ENCODE results near the gene SBF1.
"Not testable (repeated sequence)": the region's sequence is repeated elsewhere in the genome, so short reads cannot be mapped to it uniquely, and the experiment has no call there.

Gene SBF1

DNA sequence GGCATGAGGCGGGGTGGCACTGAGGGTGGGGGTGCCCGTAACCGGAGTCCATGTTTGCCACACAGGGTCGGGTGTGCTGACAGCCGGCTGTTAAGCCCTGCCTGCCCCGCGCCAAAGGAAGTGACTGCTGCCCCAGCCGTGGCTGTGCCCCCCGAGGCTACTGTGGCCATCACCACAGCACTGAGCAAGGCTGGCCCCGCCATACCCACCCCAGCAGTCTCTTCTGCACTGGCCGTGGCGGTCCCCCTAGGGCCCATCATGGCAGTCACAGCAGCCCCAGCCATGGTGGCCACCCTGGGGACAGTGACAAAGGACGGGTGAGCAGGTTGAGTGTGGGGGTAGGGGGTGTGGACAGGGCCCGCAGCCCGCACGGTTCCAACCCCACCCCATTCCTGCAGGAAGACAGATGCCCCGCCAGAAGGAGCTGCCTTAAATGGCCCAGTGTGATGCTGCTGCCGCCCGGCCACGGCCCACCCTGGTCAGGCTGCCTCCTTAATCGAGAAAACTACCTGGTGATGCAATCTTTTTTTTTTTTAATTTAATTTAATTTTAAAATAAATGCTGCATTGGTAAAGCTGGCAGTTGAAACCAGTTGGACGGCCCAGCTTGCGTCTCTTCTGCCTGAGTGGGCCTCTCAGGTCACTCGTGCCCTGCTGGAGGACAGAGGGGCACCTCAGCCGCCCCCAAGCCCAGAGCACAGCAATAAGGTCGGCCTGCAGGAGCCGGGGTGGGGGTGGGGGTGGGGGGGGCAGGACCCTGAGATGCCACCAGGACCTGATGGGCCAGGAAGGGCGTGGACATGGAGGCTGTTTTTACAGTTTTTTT is 30.8 kb downstream of the SBF1 start:
- DNase-seq (ENCODE audit: low read depth): no peak

DNA sequence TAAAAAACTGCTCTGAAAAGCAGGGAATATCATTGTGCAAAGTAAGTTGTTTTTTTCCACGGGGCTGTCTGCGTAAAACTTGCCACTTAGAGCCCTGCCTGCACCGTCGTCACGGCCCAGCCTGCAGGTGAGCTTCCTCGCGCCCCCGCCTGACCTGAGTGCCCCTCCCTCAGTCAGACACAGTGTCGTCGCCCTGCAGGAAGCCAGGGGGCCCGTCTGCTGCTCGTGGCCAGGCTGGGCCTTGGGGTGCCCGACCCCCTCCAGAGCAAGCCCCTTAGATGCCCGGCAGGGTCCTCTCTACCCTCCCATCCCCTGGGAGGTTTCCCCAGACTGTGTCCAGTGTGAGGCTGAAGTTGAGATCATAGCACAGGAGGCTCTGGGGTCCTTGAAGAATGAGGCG is 31.6 kb downstream of the SBF1 start:
- no peak for DNase-seq (ENCODE audit: low read depth)

- no peak for DNase-seq (ENCODE audit: low read depth)
Observed at GRCh38 chr22:50441428-50441993, 33.3 kb downstream of the SBF1 start.

DNA sequence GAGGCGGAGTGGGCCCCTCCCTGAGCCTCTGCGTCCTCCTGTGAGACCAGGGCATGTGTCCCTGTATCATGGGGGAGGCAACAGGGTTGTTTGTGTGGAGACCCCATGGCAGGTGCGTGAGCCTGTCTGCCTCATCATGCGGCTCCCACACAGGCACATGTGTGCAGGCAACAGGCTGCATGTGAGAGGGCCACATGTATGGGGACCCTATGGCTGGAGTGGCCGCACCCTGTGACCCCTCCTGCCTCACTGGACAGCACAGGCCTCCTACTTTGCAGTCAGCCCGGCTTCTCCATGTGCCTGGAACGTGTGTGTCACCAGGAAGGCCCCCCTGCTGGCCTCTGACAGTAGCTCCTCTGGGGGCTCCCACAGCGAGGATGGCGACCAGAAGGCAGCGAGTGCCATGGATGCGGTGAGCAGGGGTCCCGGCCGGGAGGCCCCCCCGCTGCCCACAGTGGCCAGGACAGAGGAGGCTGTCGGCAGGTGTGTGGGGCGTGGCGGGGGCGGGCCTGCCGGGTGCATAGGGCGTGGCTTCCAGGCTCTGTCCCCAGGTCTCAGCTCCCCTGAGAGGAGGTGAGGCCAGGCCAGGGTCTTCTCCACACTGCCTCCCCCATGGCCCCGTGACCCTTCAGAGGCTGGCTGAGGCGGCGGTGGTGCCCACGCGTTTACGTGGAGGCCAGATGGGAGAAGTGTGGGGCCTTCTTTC is 34.1 kb downstream of the SBF1 start:
- DNase-seq (ENCODE audit: low read depth): no peak

GRCh38 chr22:50439871-50440331 is 34.9 kb downstream of the SBF1 start:
- no peak for DNase-seq (ENCODE audit: low read depth)

GRCh38 chr22:50439314-50439870 is 35.4 kb downstream of the SBF1 start:
- DNase-seq (ENCODE audit: low read depth): no peak

- no peak for DNase-seq (ENCODE audit: low read depth)
Observed at GRCh38 chr22:50438305-50439275, 36.2 kb downstream of the SBF1 start.

- no peak for DNase-seq (ENCODE audit: low read depth)
Observed at GRCh38 chr22:50437511-50438304, 37.1 kb downstream of the SBF1 start.

- DNase-seq (ENCODE audit: low read depth): no peak
Observed at GRCh38 chr22:50436841-50437341, 37.9 kb downstream of the SBF1 start.

DNA sequence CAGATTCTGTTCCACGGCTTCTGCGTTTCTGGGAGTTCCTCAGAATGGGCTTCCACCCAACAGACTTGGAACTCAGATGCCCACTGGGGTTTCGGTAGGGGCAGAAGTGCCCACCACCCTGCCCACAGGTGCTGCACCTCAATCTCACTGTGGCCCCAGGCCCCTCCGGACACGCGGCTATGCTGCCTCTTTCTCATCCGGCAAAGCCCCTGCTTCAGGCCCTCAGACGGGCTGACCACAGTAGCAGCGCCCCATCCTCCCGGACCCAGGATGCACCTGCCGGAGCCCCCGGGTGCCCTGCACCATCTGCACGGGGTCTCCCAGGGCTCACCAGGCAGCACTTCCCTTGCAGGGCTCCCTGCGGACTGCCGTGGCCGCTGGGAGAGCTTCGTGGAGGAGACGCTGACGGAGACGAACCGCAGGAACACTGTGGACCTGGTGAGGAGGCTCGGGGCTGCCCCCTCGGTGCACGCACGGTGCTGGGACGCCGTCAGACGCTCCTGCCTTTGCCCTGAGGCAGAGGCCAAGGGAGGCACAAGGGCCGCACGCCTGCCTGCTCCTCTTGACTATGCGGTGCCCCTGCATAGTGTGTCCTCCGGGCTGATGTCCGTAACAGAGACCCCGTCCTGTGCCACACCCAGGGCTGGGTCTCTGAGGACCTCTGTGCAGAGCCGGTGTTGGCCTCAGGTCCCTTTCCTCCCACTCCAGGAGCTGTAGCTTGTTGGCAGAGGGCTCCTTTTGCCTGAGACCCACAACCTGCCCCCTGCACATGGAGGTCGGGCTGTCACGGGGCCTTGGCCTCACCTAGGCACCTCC is 38.6 kb downstream of the SBF1 start:
- no peak for DNase-seq (ENCODE audit: low read depth)

GRCh38 chr22:50435291-50436014 is 39.4 kb downstream of the SBF1 start:
- DNase-seq (ENCODE audit: low read depth): no peak

DNA sequence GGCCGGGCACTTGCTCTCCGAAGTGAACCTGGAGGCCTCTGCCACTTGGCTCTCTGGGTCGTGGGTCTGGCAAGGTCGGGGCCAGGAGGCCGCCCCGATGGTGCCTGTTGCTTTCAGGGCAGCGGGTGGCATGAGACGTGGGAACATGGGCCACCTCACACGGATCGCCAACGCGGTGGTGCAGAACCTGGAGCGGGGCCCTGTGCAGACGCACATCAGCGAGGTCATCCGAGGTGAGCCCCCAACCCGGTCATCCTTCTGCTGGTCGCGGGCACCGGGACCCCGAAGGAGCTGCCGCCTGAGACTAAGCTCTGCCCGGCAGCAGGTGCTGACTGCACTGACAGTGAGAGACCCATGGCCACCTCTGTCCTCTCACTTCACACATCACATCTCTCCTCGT is 40.0 kb downstream of the SBF1 start:
- no peak for DNase-seq (ENCODE audit: low read depth)

DNA sequence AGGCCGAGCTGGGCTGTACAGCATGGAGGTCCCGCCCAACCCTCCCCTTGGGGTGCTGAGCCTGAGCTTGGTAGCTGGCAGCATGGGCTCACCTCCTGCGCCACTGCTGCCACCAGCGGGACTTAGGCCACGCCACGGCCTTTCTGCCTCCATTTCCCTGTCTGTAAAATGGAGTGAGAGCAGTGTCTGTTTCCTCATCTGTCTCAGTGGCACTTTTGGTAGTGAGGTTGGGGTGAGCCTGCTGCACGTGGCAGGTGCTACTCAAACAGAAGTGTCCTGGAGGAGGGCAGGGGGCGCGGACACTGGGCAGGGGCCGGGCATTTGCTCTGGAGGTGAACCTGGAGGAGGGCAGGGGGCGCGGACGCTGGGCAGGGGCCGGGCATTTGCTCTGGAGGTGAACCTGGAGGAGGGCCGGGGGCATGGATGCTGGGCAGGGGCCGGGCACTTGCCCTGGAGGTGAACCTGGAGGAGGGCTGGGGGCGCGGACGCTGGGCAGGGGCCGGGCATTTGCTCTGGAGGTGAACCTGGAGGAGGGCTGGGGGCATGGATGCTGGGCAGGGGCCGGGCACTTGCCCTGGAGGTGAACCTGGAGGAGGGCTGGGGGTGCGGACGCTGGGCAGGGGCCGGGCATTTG is 41.8 kb downstream of the SBF1 start:
- DNase-seq (ENCODE audit: low read depth): not testable (repeated sequence)

DNA sequence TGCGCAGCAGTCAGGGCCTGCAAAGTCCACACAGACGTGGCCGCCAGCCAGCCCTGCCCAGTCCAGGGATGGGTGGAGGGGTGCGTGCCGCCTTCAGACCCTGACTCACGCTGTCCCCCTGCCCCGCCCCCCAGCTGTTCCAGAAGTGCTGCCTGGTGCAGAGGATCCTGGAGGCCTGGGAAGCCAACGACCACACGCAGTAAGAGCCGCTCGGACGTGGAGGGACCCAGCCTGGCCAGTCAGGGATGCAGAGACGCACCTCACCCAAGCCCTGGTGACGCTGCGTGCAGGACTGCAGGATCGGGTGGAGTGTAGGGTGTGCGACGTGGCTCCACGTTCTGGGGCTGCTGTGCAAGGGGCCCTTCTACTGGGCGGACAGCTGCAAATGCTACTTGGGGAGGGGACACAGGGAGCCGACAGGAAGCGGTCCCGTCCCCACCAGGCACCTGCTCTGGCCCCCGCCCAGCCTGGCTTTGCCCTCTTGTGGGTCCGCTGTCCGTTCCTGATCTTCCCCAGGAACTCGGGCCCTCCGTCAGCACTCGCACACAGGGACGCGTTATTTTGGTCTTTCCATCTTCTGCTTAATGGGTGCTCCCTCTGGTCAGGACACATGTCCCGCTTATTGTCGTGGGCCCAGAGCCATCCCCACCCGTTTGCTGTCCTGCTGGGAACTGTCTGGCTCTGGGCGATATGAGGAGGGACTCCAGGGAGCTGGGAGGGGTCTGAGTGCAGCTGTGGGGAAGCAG is 42.5 kb downstream of the SBF1 start:
- no peak for DNase-seq (ENCODE audit: low read depth)

- DNase-seq (ENCODE audit: low read depth): no peak
Observed at GRCh38 chr22:50425179-50425916, 49.5 kb downstream of the SBF1 start.

GRCh38 chr22:50423956-50424355 is 50.9 kb downstream of the SBF1 start:
- no peak for DNase-seq (ENCODE audit: low read depth)
